Mucosa of gallbladder (tissue), 1 donor: ENCODE results near the gene CLIP2. TPM values are rescaled to one million over a fixed set of nuclear protein-coding genes. Genes with fewer than 3 reads are reported as not detected.
"Not testable (repeated sequence)": the region's sequence is repeated elsewhere in the genome, so short reads cannot be mapped to it uniquely, and the experiment has no call there.

ENCODE experiments used
- DNase-seq: peaks from one replicate; pipeline ENCODE4 v3.0.0-alpha.2; 2020; ENCODE audit warnings: low spot score
- total RNA-seq: library from RNA; stranded (reverse); gene quantifications from one replicate; pipeline ENCODE4 v1.2.1, GENCODE V29; 2021
- donor health status: DM: no; HTN: no; CAD: no.

CLIP2 gene
- total RNA-seq, 1 donor from 2014 or later, result 71.7 TPM

GRCh38 chr7:74332373-74333176 is 43.4 kb downstream of the CLIP2 start:
- no peak for DNase-seq

- no peak for DNase-seq
Observed at GRCh38 chr7:74334030-74334429, 44.8 kb downstream of the CLIP2 start.

- DNase-seq, result no peak
Observed at GRCh38 chr7:74337926-74338325, 48.7 kb downstream of the CLIP2 start.

- no peak for DNase-seq
Observed at GRCh38 chr7:74338366-74339108, 49.3 kb downstream of the CLIP2 start.

GRCh38 chr7:74339648-74340047 is 50.4 kb downstream of the CLIP2 start:
- DNase-seq, result not testable (repeated sequence)

- no peak for DNase-seq
Observed at GRCh38 chr7:74343281-74344131, 54.3 kb downstream of the CLIP2 start.

GRCh38 chr7:74344132-74344496 is 54.9 kb downstream of the CLIP2 start:
- DNase-seq, result no peak

- no peak for DNase-seq
Observed at GRCh38 chr7:74344786-74345185, 55.6 kb downstream of the CLIP2 start.

- DNase-seq, result no peak
Observed at GRCh38 chr7:74345970-74346369, 56.8 kb downstream of the CLIP2 start.

GRCh38 chr7:74349621-74350020 is 60.4 kb downstream of the CLIP2 start:
- DNase-seq, result no peak

GRCh38 chr7:74350751-74351150 is 61.5 kb downstream of the CLIP2 start:
- DNase-seq, result no peak

GRCh38 chr7:74351836-74352235 is 62.6 kb downstream of the CLIP2 start:
- no peak for DNase-seq

- DNase-seq, result not testable (repeated sequence)
Observed at GRCh38 chr7:74352551-74353138, 63.4 kb downstream of the CLIP2 start.

- no peak for DNase-seq
Observed at GRCh38 chr7:74354009-74354408, 64.8 kb downstream of the CLIP2 start.

- peak; percentile 21 for DNase-seq
Observed at GRCh38 chr7:74355091-74355490, 65.9 kb downstream of the CLIP2 start.

- no peak for DNase-seq
Observed at GRCh38 chr7:74356589-74357315, 67.5 kb downstream of the CLIP2 start.

- DNase-seq, result no peak
Observed at GRCh38 chr7:74360008-74360407, 70.8 kb downstream of the CLIP2 start.

- no peak for DNase-seq
Observed at GRCh38 chr7:74362266-74362665, 73.1 kb downstream of the CLIP2 start.

- DNase-seq, result no peak
Observed at GRCh38 chr7:74364061-74364460, 74.9 kb downstream of the CLIP2 start.

GRCh38 chr7:74365322-74366022 is 76.3 kb downstream of the CLIP2 start:
- peak; percentile 53 for DNase-seq
